GM19238 (cell line): Measurements from ENCODE around the gene TNFAIP3.

Source experiments
- DNase-seq: peaks from one replicate; pipeline ENCODE4 v3.0.0; 2011; ENCODE audit warnings: low spot score; ENCODE audit not compliant: insufficient read length

Gene TNFAIP3

DNA sequence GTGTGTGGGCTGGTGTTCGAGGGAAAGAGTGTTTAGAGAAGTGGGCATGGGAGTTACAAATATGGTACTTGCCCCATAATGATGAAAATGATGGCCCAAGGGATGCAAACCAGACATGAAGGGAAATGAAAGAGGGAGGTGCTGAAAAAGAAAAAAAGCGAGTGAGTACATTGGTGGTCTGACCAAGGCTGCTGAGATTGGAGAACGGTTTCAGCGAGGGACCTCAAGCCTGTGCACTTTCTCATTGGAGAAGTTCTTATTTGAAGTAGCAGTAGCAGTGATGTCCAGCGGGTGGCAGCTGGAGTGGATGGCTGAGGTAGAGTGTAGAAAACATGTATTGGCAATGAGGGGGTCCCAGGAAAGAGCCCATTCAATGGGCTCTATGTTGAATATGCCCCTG, 54.8 kb downstream of the TNFAIP3 start:
- no peak for DNase-seq

DNA sequence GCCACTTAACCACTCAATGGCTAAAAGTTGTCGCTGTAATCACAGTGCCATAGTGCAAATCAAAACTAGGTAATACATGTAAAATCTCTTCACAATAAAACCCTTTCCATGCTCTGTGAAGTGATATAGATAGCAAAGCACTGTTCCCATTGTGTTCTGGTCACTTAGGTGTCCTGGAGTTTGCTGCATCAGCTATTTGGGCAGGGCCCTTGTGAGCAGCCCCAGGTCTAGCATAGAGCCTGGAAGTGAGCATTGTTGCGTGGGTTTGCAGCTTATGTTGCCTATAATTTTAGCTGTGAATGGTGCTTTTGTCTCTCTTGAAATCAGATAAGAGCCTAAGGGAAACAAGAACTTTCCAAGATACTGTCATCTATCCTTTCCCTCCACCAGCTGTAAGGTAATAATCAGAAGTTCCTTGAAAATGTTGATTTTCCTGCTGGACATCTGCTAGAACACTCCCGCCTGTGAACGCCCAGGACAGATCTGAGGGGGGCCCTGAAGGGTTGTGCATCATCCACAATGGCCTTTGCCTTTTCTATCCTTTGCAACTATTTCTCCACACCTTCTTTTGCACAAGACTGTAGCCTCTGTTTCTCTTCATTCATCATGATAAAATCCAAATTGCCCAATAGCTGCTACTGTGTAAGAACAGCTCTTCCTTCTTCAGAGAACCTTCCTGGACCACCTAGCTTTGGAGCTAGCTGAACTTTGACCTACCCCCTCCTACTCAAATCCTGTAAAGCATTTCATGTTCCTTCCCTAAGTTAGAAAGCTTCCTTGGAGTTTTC, 57.0 kb downstream of the TNFAIP3 start:
- DNase-seq = no peak

DNA sequence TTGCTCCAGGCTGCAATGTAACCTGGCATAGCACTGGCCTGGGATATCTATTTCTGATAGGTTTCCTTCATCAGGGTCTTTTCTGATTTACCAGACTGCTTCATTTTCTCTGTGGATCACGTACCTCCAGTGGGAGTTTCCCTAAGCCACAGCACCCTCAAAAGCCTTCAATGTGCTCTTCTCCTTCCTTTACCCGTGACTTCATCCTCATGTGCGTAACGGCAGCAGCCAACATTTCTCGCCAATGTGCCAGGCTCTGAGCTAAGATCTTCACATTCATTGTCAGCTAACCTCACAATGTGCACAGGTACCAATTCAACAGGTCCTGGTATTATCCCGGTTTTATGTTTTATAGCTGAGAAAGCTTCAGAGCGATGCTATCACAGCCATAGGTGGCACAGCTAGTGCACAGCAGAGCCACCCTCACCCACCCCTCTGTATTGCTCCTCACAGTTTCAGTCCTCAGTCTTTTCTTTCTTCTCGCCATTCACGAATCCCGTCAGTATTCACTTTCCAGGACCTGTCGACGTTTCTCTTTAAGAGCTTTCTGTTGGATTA, 58.2 kb downstream of the TNFAIP3 start:
- DNase-seq = no peak

DNA sequence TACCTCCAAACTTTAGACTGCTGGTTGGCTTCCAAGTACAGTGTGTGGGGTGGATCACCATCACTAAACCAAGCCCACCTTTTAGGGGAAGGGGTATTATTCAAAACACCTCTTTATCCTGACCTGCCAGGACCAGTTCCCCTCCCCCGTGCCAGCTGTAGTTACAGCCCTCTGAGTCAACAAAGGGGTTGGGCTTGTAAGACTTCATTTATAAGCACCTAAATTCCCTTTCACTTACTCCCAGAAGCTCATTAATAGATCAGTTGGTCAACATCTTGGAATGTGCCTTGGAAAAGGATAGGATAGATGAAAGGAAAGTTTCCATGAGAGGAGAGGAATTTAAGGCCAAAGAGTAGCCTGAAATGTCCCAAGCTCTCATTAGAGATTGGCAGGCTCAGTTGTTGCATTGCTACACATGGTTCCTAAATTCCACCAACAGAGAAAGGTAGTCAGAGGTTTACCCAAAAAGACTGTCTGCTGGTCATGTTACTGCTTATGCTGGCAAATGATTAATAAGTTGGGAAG, 59.2 kb downstream of the TNFAIP3 start:
- DNase-seq = no peak

DNA sequence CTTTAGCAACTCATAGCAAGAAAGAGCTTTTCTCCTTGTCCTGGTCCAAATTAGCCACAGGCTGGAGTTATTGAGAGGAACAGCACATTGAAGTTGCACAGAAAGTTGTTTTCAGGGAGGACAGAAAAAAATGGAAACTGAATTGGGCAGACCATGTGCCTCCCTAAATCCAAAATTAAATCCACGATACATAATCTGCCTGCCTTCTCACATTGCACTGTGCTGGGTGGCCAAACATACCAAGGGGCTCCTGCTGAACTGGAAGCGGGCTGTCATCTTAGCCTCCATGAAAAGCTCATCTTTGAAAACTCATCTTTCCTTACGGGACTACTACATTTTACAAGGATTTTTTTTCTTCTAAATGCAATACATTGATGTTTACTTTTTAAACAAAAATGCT, 59.9 kb downstream of the TNFAIP3 start:
- no peak for DNase-seq

DNA sequence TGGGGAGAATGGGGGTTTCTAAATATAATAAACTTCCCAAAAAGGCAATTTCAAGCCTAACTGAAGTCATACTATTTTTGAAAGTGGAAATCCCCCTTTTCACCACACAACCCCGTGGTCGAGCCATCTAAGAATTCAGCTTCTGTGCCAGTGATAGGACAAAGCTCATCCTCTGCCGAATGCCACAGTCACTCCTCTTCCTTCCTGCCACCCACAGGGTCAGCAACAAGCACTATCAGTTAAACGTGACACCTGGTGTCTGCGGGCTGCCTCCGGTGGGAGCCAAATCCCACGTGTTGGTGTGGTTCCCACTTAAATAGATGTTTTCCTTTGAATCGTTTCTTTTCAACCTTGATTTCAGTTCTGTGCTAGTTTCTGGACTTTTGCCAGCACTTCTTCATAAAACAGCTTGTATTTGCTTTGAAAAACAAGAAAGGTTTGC, 60.7 kb downstream of the TNFAIP3 start:
- no peak for DNase-seq

DNA sequence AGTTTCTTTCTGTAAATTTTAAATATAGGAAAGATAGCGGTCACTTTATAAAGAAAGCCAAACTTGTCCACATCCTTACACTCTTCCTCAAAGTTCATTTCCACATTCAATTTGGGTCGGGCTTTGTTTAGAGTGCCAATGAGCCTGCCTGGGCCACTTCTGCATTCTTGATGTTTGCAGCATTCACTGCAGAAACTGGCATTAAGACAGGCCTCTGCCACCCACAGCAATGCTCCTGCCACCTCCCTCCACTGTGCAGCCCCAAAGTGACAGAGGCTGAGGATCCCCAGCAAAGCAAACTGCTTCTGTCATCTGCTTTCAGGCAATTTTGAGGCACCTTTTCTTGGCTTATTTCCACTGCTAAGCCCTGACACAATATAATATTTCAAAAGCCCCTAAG, 61.2 kb downstream of the TNFAIP3 start:
- DNase-seq = no peak

DNA sequence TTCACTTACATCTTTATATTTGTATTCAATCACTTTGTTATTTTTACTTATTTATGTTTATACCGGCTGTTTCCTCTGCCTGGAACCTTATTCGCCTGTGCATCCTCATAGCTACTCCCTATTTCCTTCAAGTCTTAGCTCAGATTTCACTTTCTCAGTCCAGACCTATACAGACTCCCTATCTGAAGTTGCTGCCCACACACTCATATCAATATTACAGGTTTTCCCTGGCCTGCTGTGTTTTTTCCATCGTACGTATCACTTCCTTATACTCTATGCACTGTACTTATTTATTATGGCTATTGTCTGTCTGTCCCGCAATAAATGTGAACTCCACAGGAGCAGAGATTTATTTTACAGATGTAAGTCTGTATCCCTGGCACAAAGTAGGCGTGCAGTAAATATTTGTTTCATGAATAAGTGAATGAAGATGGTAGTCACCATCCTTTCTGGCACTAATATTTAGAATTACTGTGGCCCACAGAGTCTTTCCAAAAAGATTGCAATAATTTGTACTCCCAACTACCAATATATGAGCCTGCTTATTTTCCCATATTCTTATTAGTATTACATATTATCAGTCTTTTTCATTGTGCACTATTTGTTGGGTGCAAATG, 64.9 kb downstream of the TNFAIP3 start:
- no peak for DNase-seq
